GM12878 (cell line): ENCODE data around the gene ARL9. TPM values are rescaled to one million over a fixed set of nuclear protein-coding genes. Genes with fewer than 3 reads are reported as not detected.

Experiments used
- ATAC-seq: fragments of 200-7000 bp; cut with Tn5 transposase; 3 replicates; pipeline ENCODE4 v1.9.1; 2020; ENCODE audit warnings: mild to moderate bottlenecking, moderate library complexity
- BruUV-seq: library from RNA; stranded (reverse); fragments of 400-500 nt; replicated peaks from 2 replicates; lab custom pipeline; 2021; lab: Mats Ljungman, UMichigan
- CTCF ChIA-PET: fragments of 300-600 bp; sonication (Branson Sonifier 250); formaldehyde crosslinking; extraction: SDS; loops from one replicate; lab custom pipeline; 2021; ENCODE audit warnings: inconsistent platforms; lab: Yijun Ruan, JAX
- POLR2A ChIA-PET: fragments of 350-600 bp; formaldehyde crosslinking; extraction: SDS; loops from one replicate; lab custom pipeline; 2021; ENCODE audit warnings: inconsistent platforms; lab: Charles Lee
- RAD21 ChIA-PET: fragments of 300-600 bp; sonication (Branson Sonifier 250); formaldehyde crosslinking; loops from one replicate; lab custom pipeline; 2023; ENCODE audit warnings: antibody characterized with exemption; ENCODE audit not compliant: unreplicated experiment; lab: Charles Lee
- SMC1A ChIA-PET: fragments of 300-600 bp; sonication (Branson Sonifier 250); formaldehyde crosslinking; loops from one replicate; lab custom pipeline; 2023; ENCODE audit not compliant: unreplicated experiment, uncharacterized antibody; lab: Charles Lee
- DNase-seq: peaks from one replicate; pipeline ENCODE4 v3.0.0-alpha.2; 2011; ENCODE audit warnings: low read depth, low spot score
- FAIRE-seq: peaks from 3 replicates; lab custom pipeline; 2011; peaks lifted over from hg19 to GRCh38; lab: Jason Lieb, UNC
- H2AFZ ChIP-seq: 2 replicates; pipeline ENCODE4 v1.6.0; 2011; ENCODE audit warnings: low read depth, low read length, control low read depth; ENCODE audit not compliant: control insufficient read depth
- H3K27ac ChIP-seq: 2 replicates; pipeline ENCODE4 v1.5.1; 2011; ENCODE audit warnings: control low read depth; ENCODE audit not compliant: control insufficient read depth, insufficient read depth
- H3K27me3 ChIP-seq, 2 experiments: replicated peaks in 1 of 2; 2 replicates each; pipeline versions ENCODE4 v1.6.0 to v1.6.1; 2011; ENCODE audit warnings: low read length in 1 of 2; ENCODE audit not compliant: control insufficient read depth in 2 of 2, insufficient read depth in 2 of 2
- H3K36me3 ChIP-seq, 2 experiments: 2 replicates each; pipeline ENCODE4 v1.5.1; 2011; ENCODE audit warnings: low read length in 1 of 2; ENCODE audit not compliant: control insufficient read depth in 2 of 2, insufficient read depth in 2 of 2
- H3K4me1 ChIP-seq: 2 replicates; pipeline ENCODE4 v1.6.1; 2011; ENCODE audit warnings: mild to moderate bottlenecking, low read length, moderate library complexity, mixed read lengths; ENCODE audit not compliant: control insufficient read depth, insufficient read depth
- H3K4me2 ChIP-seq: 2 replicates; pipeline ENCODE4 v1.6.0; 2011; ENCODE audit warnings: control low read depth; ENCODE audit not compliant: control insufficient read depth, insufficient read depth
- H3K4me3 ChIP-seq: fragments of 200-600 bp; sonication (generic); 2 replicates; pipeline ENCODE4 v1.5.1; 2016
- H3K79me2 ChIP-seq: 2 replicates; pipeline ENCODE4 v1.6.0; 2011; ENCODE audit warnings: low read length; ENCODE audit not compliant: control insufficient read depth, insufficient read depth
- H3K9ac ChIP-seq: 2 replicates; pipeline ENCODE4 v1.8.0; 2011; ENCODE audit warnings: low read length, control low read depth, mixed read lengths; ENCODE audit not compliant: control insufficient read depth, insufficient read depth
- H3K9me3 ChIP-seq: replicated peaks from 3 replicates; pipeline ENCODE4 v1.5.1; 2011; ENCODE audit warnings: mild to moderate bottlenecking, low read length; ENCODE audit not compliant: control insufficient read depth, insufficient read depth
- H4K20me1 ChIP-seq: 2 replicates; pipeline ENCODE4 v1.6.0; 2011; ENCODE audit not compliant: control insufficient read depth, insufficient read depth
- ASH2L ChIP-seq: fragments of 300-600, 200-600 bp; sonication (generic); IDR thresholded peaks from 2 replicates; pipeline ENCODE4 v1.6.1; 2017; ENCODE audit warnings: low read depth, mild to moderate bottlenecking, borderline replicate concordance
- ATF2 ChIP-seq: IDR thresholded peaks from 2 replicates; pipeline ENCODE4 v1.6.1; 2012; ENCODE audit warnings: low read length, inconsistent platforms
- BACH1 ChIP-seq: fragments of 450-650 bp; IDR thresholded peaks from 2 replicates; pipeline ENCODE4 v1.6.1; 2017; ENCODE audit warnings: mild to moderate bottlenecking, borderline replicate concordance
- CHD2 ChIP-seq: IDR thresholded peaks from 2 replicates; pipeline ENCODE4 v1.6.1; 2011; ENCODE audit warnings: low read depth, low read length, improper control_type of control experiment, borderline replicate concordance
- CREM ChIP-seq: IDR thresholded peaks from 2 replicates; pipeline ENCODE4 v1.6.1; 2014; ENCODE audit warnings: antibody characterized with exemption, low read depth
- HDAC6 ChIP-seq: fragments of 200-600 bp; sonication (generic); IDR thresholded peaks from one replicate; pipeline ENCODE4 v1.8.0; 2017; ENCODE audit warnings: antibody characterized with exemption; ENCODE audit not compliant: unreplicated experiment
- IRF3 ChIP-seq: fragments of 450-650 bp; IDR thresholded peaks from 2 replicates; pipeline ENCODE4 v1.6.1; 2014; ENCODE audit warnings: mild to moderate bottlenecking
- MTA2 ChIP-seq: fragments of 450-650 bp; IDR thresholded peaks from 2 replicates; pipeline ENCODE4 v1.6.1; 2016; ENCODE audit warnings: low read depth, mild to moderate bottlenecking, moderate library complexity
- MTA3 ChIP-seq: IDR thresholded peaks from 2 replicates; pipeline ENCODE4 v1.6.1; 2012; ENCODE audit warnings: low read length, inconsistent platforms, borderline replicate concordance
- NBN ChIP-seq: fragments of 450-650 bp; IDR thresholded peaks from 2 replicates; pipeline ENCODE4 v1.6.1; 2016
- NR2F1 ChIP-seq: fragments of 450-650 bp; conservative IDR thresholded peaks from 2 replicates; pipeline ENCODE4 v1.6.1; 2017; ENCODE audit warnings: mild to moderate bottlenecking
- PAX5 ChIP-seq: IDR thresholded peaks from 2 replicates; pipeline ENCODE4 v1.6.1; 2011; ENCODE audit warnings: low read depth, low read length, borderline replicate concordance
- POLR2AphosphoS2 ChIP-seq: IDR thresholded peaks from 2 replicates; pipeline ENCODE4 v1.6.1; 2011; ENCODE audit warnings: low read depth, mild to moderate bottlenecking, low read length, improper control_type of control experiment, moderate library complexity
- RUNX3 ChIP-seq: IDR thresholded peaks from 2 replicates; pipeline ENCODE4 v1.6.1; 2012; ENCODE audit warnings: low read length, inconsistent platforms
- SMAD5 ChIP-seq: IDR thresholded peaks from 2 replicates; pipeline ENCODE4 v1.6.1; 2016; ENCODE audit warnings: antibody characterized with exemption, low read depth
- TARDBP ChIP-seq: IDR thresholded peaks from 2 replicates; pipeline ENCODE4 v1.6.1; 2016; ENCODE audit warnings: borderline replicate concordance
- TBL1XR1 ChIP-seq: IDR thresholded peaks from 2 replicates; pipeline ENCODE4 v1.6.1; 2012; ENCODE audit warnings: low read depth, low read length, improper control_type of control experiment
- WGBS: methylation state at CpG from one replicate; pipeline ENCODE4 v1.1.6; 2016; ENCODE audit warnings: low lambda C conversion rate; ENCODE audit not compliant: insufficient replicate concordance, insufficient coverage; ENCODE audit errors: missing lambda C conversion rate; 5-methylcytosine and 5-hydroxymethylcytosine counted together
- in situ Hi-C: fragments of 300-500 bp; cut with MboI; formaldehyde crosslinking; loops from 9 replicates; pipeline ENCODE4 v1.14.3; 2018; ENCODE audit warnings: mixed read lengths
- intact Hi-C: fragments of 100-400 bp; cut with micrococcal nuclease; formaldehyde crosslinking; loops from one replicate; pipeline ENCODE4 v1.14.2; 2022; ENCODE audit not compliant: unreplicated experiment
- polyA plus RNA-seq, 11 experiments: library from polyadenylated mRNA; depleted of rRNA in 4 of 11; unstranded in 6 of 11; stranded (reverse) in 5 of 11; fragments of >200 nt; fragmentation: Nextera tagmentation in 4 of 11; fragmentation: Illumina TruSeq in 1 of 11; extraction: Ambion mirVana in 4 of 11; extraction: Trizol in 1 of 11; gene quantifications; 1 replicate in 1 of 11; 2 replicates in 10 of 11; pipeline versions ENCODE4 v1.2.1 to v1.2.3, GENCODE V29; 2011 to 2016; ENCODE audit warnings: inconsistent platforms in 2 of 11, missing spikeins in 2 of 11, low read depth in 1 of 11
- total RNA-seq, 4 experiments: library from RNA; depleted of rRNA in 3 of 4; stranded (reverse); fragments of >200 nt in 3 of 4; fragmentation: Illumina TruSeq in 1 of 4; extraction: Trizol in 1 of 4; gene quantifications; 2 replicates each; pipeline versions ENCODE4 v1.2.1 to v1.2.3, GENCODE V29; 2013 to 2021
- TF ChIP-seq, protein P1 (sequence below): fragments of 450-650 bp; IDR thresholded peaks from 2 replicates; pipeline ENCODE4 v1.6.1; 2017; ENCODE audit warnings: mild to moderate bottlenecking, low read depth, inconsistent platforms; ENCODE audit not compliant: poor library complexity, severe bottlenecking

The ARL9 gene
- total and polyA plus RNA-seq, 10 of the 15 experiments (the other 5 are each of a cell fraction or from before 2014, with no cell fraction given), result not detected

DNA sequence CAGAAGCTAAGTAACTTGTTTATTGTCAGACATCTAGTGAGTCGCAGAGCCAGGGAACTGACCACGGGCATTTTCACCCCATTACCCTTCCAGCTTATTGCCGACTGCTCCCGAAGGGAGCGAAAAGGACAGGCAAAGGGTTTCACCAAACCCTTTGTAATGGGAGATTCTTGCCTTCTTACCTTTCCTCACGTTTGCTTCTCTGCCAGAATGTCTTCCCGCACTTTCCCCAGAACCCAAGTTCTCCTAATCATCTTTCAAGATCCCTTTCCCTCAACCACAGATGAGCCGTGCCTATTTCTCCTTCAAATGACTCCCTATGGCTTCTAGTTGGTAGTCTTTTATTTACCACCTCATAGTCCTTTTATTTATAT, 38.7 kb upstream of the ARL9 start (continued):
- TF ChIP-seq NR2F1, result no peak
- no peak for TF ChIP-seq ATF2

GRCh38 chr4:56467284-56468096, 38.1 kb upstream of the ARL9 start, which contains the start of gene SRP72:
Gene SRP72 (plus strand): TSS chr4:56467617. CDS start chr4:56467636, 19 bp downstream.
- Histone ChIP-seq H3K27ac (peak within 1 kb of the TSS; percentile 52), H3K4me2 (peak within 1 kb of the TSS; percentile 97), H3K4me1 (peaks cover 7% of the 10 kb centered on the region; the same call in 1 of the 2 replicates), H3K9me3 (no peaks in the 10 kb centered on the region), H3K79me2 (peaks cover 60% of the 10 kb centered on the region), H4K20me1 (no peaks in the 10 kb centered on the region), H3K4me3 (peak within 1 kb of the TSS; percentile 89), H3K27me3 (no peaks in the 10 kb centered on the region), H2AFZ (peak within 1 kb of the TSS; percentile 84), H3K9ac (peak within 1 kb of the TSS; percentile 79), H3K36me3 (peaks cover 0 to 11% of the 10 kb centered on the region in 2 experiments; a peak in 3 of 4 replicates)
- in situ Hi-C loops (no loop called here), intact Hi-C loops (loop anchor here (2.0 kb wide), 1 partner anchor 31 kb away; the partner anchor contains the start of gene PAICS)
- WGBS, result 1% methylated on average over 53 of the region's 62 CpGs
- FAIRE-seq, result peak; percentile 88
- no TSS peak for BruUV-seq
- POLR2A ChIA-PET, result interaction anchor here (0.7 to 2.7 kb wide), 6 partner anchors 9 to 81 kb away, joined by 3 to 34 read pairs (median 3); partner anchors contain the start of genes AASDH, PAICS and PPAT
- RAD21 ChIA-PET, result interaction anchor here (0.8 to 2.8 kb wide), 8 partner anchors 24 to 518 kb away, joined by 3 to 22 read pairs (median 5); partner anchors contain the start of genes AASDH, CEP135, NOA1 and PAICS
- CTCF ChIA-PET, result interaction anchor here (0.9 to 2.3 kb wide), 3 partner anchors 10 to 43 kb away, joined by 3 to 25 read pairs (median 8); no protein-coding TSS in a partner anchor
- peak; percentile 95 for ATAC-seq
- peak; percentile 36 for DNase-seq
- SMC1A ChIA-PET, result interaction anchor here (0.9 to 3.2 kb wide), 11 partner anchors 10 to 332 kb away, joined by 4 to 21 read pairs (median 8); partner anchors contain the start of genes PAICS and PPAT
- TF ChIP-seq TARDBP (peak; percentile 76; the same call in 1 of the 2 replicates), ASH2L (0 out of 2 replicates have a peak, but pooled peaks have one; percentile 80), POLR2AphosphoS2 (no peak), CREM (0 out of 2 replicates have a peak, but pooled peaks have one; percentile 54), CHD2 (no peak), BACH1 (no peak), PAX5 (no peak), HDAC6 (no peak), MTA2 (peak; percentile 72; the same call in 1 of the 2 replicates), RUNX3 (no peak; the same call in 1 of the 2 replicates), IRF3 (no peak), TBL1XR1 (peak; percentile 65), MTA3 (no peak), SMAD5 (peak; percentile 95), NBN (0 out of 2 replicates have a peak, but pooled peaks have one; percentile 22)
- TF ChIP-seq, protein P1, sequence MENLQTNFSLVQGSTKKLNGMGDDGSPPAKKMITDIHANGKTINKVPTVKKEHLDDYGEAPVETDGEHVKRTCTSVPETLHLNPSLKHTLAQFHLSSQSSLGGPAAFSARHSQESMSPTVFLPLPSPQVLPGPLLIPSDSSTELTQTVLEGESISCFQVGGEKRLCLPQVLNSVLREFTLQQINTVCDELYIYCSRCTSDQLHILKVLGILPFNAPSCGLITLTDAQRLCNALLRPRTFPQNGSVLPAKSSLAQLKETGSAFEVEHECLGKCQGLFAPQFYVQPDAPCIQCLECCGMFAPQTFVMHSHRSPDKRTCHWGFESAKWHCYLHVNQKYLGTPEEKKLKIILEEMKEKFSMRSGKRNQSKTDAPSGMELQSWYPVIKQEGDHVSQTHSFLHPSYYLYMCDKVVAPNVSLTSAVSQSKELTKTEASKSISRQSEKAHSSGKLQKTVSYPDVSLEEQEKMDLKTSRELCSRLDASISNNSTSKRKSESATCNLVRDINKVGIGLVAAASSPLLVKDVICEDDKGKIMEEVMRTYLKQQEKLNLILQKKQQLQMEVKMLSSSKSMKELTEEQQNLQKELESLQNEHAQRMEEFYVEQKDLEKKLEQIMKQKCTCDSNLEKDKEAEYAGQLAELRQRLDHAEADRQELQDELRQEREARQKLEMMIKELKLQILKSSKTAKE, result no peak
